ENCODE results near the gene RGS12. TPM values are rescaled to one million over a fixed set of nuclear protein-coding genes. Genes with fewer than 3 reads are reported as not detected.
A peak's percentile ranks its signal among the peaks of the same experiment; 100 is the strongest.

Gene RGS12
- total and polyA plus RNA-seq, 5 experiments from 2014 or later = 1.2 to 2.6 (median 2.0) TPM

GRCh38 chr4:3305610-3306371 is 13.0 kb downstream of the RGS12 start:
- H3K27ac Mint-ChIP-seq = peak overlapping the region in 8 of 10 donors; percentile 19 to 90 (median 71)
- peak overlapping the region in 5 of 10 donors; percentile 3 to 60 (median 47) for H3K4me3 Mint-ChIP-seq
- H3K4me1 Mint-ChIP-seq = peaks cover 30 to 55% (median 54%) of the 10 kb centered on the region in 4 donors
- H3K9me3 Mint-ChIP-seq = no peaks in the 10 kb centered on the region
- POLR2A ChIA-PET = no interaction called here
- ATAC-seq (no peak), DNase-seq (peak in 2 of 10 donors; percentile 9 to 42)
- H3K36me3 Mint-ChIP-seq = no peaks in the 10 kb centered on the region
- peaks cover 0 to 41% (median 2%) of the 10 kb centered on the region in 5 donors for H3K27me3 Mint-ChIP-seq

- H3K36me3 Mint-ChIP-seq = no peaks in the 10 kb centered on the region
- H3K27ac Mint-ChIP-seq = peak overlapping the region in 1 of 10 donors; percentile 63
- H3K9me3 Mint-ChIP-seq = no peaks in the 10 kb centered on the region
- DNase-seq (no peak), ATAC-seq (no peak)
- H3K4me3 Mint-ChIP-seq = no peak overlapping the region
- H3K27me3 Mint-ChIP-seq = peaks cover 0 to 41% (median 2%) of the 10 kb centered on the region in 5 donors
- peaks cover 29 to 53% (median 51%) of the 10 kb centered on the region in 4 donors for H3K4me1 Mint-ChIP-seq
- POLR2A ChIA-PET = no interaction called here
Observed at GRCh38 chr4:3306450-3306849, 13.6 kb downstream of the RGS12 start.

GRCh38 chr4:3307060-3307459 is 14.2 kb downstream of the RGS12 start:
- Mint-ChIP-seq H3K36me3 (no peaks in the 10 kb centered on the region), H3K4me1 (peaks cover 25 to 50% (median 45%) of the 10 kb centered on the region in 4 donors), H3K9me3 (no peaks in the 10 kb centered on the region), H3K4me3 (no peak overlapping the region), H3K27me3 (peaks cover 0 to 41% (median 2%) of the 10 kb centered on the region in 5 donors), H3K27ac (no peak overlapping the region)
- DNase-seq (no peak), ATAC-seq (no peak)
- POLR2A ChIA-PET = no interaction called here

DNA sequence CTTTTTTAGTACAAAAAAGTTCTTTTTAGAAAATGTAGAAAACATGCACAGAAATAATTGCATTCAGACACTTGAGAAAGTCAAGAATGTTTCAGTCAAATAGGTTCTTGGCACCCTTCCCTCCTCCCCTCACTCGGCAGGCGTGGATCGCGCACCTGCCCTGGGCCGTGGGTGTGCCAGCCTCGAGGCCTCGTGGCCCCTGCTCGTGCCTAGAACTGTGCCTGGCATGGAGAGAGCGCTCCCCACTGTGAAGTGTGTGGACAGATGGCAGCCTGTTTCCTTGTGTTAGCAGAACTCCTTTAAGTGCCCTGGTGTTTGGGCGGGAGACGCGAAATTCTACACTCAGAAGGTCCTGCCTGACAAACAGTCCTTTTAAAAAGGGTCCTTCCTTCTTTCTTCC is 14.7 kb downstream of the RGS12 start:
- H3K9me3 Mint-ChIP-seq = no peaks in the 10 kb centered on the region
- no peaks in the 10 kb centered on the region for H3K36me3 Mint-ChIP-seq
- peak overlapping the region in 1 of 10 donors; percentile 20 for H3K27ac Mint-ChIP-seq
- peaks cover 23 to 45% (median 41%) of the 10 kb centered on the region in 4 donors for H3K4me1 Mint-ChIP-seq
- H3K27me3 Mint-ChIP-seq = peaks cover 0 to 41% (median 2%) of the 10 kb centered on the region in 5 donors
- H3K4me3 Mint-ChIP-seq = no peak overlapping the region
- no peak for ATAC-seq
- POLR2A ChIA-PET = no interaction called here
- DNase-seq = no peak

DNA sequence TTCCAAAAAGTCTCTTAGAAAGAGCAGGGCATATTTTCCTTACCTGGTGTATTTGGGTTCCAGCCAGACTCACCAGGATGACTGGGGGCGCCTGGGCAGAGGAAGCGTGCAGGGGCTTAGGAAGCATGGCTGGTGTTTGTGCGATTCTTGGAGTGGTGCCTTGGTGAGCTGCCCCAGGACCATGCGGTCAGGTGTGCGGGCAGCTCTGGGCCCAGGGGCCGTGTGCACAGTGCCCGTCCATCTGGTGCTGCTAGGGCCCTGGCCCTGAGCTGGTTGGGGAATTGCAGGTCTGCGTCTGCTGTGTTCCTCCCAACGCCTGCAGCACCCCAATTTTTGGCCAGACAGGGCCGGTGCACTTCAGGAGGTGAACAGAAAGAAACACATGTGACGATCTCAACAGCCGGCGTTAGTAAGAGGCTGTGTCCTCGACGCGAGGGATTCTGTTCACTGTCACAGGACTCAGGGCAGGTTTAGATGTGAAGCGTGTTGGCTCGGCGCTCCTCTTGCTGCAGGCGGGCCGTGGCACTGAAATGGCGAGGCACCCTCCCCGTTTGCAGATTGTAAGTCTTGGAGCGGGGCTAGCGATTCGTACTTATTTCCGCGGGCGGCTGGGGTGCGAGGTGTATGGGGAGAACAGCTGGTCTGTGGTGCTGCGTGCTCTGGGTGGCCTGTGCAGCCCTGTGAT is 15.2 kb downstream of the RGS12 start:
- peak overlapping the region in 1 of 10 donors; percentile 14 for H3K27ac Mint-ChIP-seq
- DNase-seq = no peak
- no peak for ATAC-seq
- peaks cover 0 to 41% (median 2%) of the 10 kb centered on the region in 5 donors for H3K27me3 Mint-ChIP-seq
- H3K36me3 Mint-ChIP-seq = no peaks in the 10 kb centered on the region
- H3K4me3 Mint-ChIP-seq = no peak overlapping the region
- POLR2A ChIA-PET = no interaction called here
- peaks cover 18 to 40% (median 36%) of the 10 kb centered on the region in 4 donors for H3K4me1 Mint-ChIP-seq
- H3K9me3 Mint-ChIP-seq = no peaks in the 10 kb centered on the region

DNA sequence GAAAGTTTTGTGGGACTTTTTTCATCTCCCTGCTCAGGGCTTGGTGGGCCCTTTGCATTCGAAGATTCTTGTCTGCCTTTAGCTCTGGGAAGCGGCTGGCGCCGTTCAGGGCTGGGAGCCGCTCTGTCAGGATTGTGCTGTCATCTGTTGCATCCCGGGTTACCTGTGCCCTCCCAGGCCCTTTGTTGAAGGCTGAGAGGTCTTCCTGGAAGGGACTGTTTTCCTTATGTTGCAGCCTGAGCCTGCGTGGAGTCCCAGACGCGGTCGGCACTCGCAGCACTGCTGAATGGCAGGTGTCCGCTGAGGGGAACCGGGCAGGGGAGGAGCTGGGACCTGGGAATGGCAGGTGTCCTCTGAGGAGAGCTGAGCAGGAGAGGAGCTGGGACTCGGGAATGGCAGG is 15.9 kb downstream of the RGS12 start:
- peaks cover 0 to 41% (median 2%) of the 10 kb centered on the region in 5 donors for H3K27me3 Mint-ChIP-seq
- H3K36me3 Mint-ChIP-seq = no peaks in the 10 kb centered on the region
- H3K4me3 Mint-ChIP-seq = no peak overlapping the region
- DNase-seq (no peak), ATAC-seq (no peak)
- H3K27ac Mint-ChIP-seq = no peak overlapping the region
- POLR2A ChIA-PET = no interaction called here
- peaks cover 14 to 33% (median 29%) of the 10 kb centered on the region in 4 donors for H3K4me1 Mint-ChIP-seq
- H3K9me3 Mint-ChIP-seq = no peaks in the 10 kb centered on the region

DNA sequence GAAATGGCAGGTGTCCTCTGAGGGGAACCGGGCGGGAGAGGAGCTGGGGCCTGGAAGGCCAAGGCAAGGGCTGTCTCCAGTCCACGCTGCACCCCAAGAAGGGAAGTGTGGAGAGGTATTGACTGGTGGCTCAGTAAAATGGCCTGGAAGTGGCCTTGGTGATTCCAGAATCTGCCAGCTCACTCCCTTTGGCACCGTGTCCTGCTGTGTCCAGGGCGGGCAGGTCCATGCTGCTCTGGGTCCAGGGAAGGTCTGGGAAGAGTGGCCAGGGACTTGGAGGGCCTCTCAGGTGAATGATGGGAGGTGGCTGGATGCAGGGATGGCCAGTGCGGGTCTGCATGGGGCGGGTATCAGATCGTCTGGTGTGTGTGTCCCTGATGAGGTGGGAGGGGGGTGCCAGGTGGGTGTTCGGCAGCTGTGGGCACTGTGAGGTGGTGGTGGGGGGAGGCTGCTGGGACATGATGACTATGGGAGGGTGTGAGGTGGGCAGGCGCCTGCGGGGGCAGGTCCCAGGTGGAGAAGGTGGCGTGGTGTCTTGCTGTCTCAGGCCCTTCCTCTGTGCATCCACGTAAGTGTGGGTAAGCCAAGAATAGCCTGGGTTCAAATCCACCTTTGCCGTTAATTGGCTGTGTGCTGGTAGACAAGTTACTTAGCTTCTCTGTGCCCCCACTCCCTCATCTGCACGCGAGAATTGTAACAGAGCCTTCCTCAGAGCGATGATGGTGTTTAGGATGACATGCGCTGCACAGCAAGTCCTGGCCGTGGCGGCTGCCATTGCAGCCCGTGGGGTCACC is 17.7 kb downstream of the RGS12 start:
- no peaks in the 10 kb centered on the region for H3K36me3 Mint-ChIP-seq
- POLR2A ChIA-PET = no interaction called here
- no peaks in the 10 kb centered on the region for H3K9me3 Mint-ChIP-seq
- ATAC-seq (no peak), DNase-seq (peak in 1 of 10 donors; percentile 59)
- peak overlapping the region in 1 of 10 donors; percentile 22 for H3K27ac Mint-ChIP-seq
- H3K4me1 Mint-ChIP-seq = peaks cover 9 to 20% (median 14%) of the 10 kb centered on the region in 4 donors
- H3K27me3 Mint-ChIP-seq = peaks cover 0 to 28% (median 2%) of the 10 kb centered on the region in 5 donors
- no peak overlapping the region for H3K4me3 Mint-ChIP-seq

DNA sequence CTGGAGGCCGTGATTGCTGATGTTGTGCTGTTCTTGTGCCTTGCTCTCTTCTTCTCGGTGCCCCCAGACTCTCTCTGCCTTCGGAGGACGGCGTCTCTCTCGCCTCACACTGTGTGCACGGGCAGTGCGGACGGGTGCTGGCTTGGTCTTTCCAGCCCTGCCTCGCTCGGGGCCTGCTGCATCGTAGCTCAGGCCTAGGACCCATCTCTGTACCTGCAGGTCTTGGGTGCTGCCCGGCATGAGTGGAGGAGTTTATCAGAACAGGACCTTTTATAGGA is 18.2 kb downstream of the RGS12 start:
- Mint-ChIP-seq H3K4me3 (no peak overlapping the region), H3K4me1 (peaks cover 4 to 15% (median 10%) of the 10 kb centered on the region in 4 donors), H3K9me3 (no peaks in the 10 kb centered on the region), H3K27me3 (peaks cover 0 to 23% (median 1%) of the 10 kb centered on the region in 5 donors), H3K36me3 (no peaks in the 10 kb centered on the region), H3K27ac (no peak overlapping the region)
- DNase-seq (peak in 1 of 10 donors; percentile 58), ATAC-seq (no peak)
- POLR2A ChIA-PET = no interaction called here

GRCh38 chr4:3311489-3312171 is 18.8 kb downstream of the RGS12 start:
- H3K27me3 Mint-ChIP-seq = peaks cover 0 to 18% (median 0%) of the 10 kb centered on the region in 5 donors
- no peaks in the 10 kb centered on the region for H3K9me3 Mint-ChIP-seq
- POLR2A ChIA-PET = no interaction called here
- peaks cover 0 to 4% (median 0%) of the 10 kb centered on the region in 3 donors for H3K36me3 Mint-ChIP-seq
- no peak for ATAC-seq
- peaks cover 0 to 9% (median 8%) of the 10 kb centered on the region in 4 donors for H3K4me1 Mint-ChIP-seq
- no peak overlapping the region for H3K4me3 Mint-ChIP-seq
- DNase-seq = no peak
- H3K27ac Mint-ChIP-seq = peak overlapping the region in 2 of 10 donors; percentile 2 to 11

DNA sequence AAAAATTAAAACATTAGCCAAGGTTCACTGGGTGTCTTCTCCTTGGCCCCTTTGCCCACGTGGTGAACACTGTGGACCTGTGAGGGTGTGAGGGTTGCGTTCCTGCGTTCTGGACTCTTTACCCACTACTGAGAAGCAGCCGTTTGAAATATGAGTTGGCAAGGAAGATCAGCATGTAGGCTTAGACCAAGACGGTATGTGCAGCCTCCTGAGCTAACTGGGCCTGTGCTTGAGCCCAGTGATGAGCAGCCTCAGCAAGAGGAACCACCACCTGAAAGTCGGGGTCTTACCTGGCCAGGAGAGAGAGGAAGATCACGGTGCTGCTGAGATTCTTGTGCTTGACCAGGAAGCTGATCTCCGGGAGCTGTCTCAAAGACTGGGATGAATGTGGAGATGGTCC is 19.5 kb downstream of the RGS12 start:
- H3K27ac Mint-ChIP-seq = peak overlapping the region in 1 of 10 donors; percentile 20
- DNase-seq = no peak
- no peaks in the 10 kb centered on the region for H3K9me3 Mint-ChIP-seq
- H3K4me1 Mint-ChIP-seq = peaks cover 0 to 9% (median 8%) of the 10 kb centered on the region in 4 donors
- peaks cover 0 to 5% (median 0%) of the 10 kb centered on the region in 3 donors for H3K36me3 Mint-ChIP-seq
- no peak for ATAC-seq
- POLR2A ChIA-PET = no interaction called here
- peaks cover 0 to 12% (median 0%) of the 10 kb centered on the region in 5 donors for H3K27me3 Mint-ChIP-seq
- no peak overlapping the region for H3K4me3 Mint-ChIP-seq

- H3K36me3 Mint-ChIP-seq = peaks cover 0 to 5% (median 0%) of the 10 kb centered on the region in 3 donors
- H3K9me3 Mint-ChIP-seq = no peaks in the 10 kb centered on the region
- H3K27me3 Mint-ChIP-seq = peaks cover 0 to 6% (median 0%) of the 10 kb centered on the region in 5 donors
- ATAC-seq = no peak
- peak overlapping the region in 1 of 10 donors; percentile 29 for H3K27ac Mint-ChIP-seq
- H3K4me1 Mint-ChIP-seq = peaks cover 0 to 8% (median 7%) of the 10 kb centered on the region in 4 donors
- DNase-seq = no peak
- no peak overlapping the region for H3K4me3 Mint-ChIP-seq
- POLR2A ChIA-PET = no interaction called here
Observed at GRCh38 chr4:3313139-3313538, 20.3 kb downstream of the RGS12 start.

- Mint-ChIP-seq H3K9me3 (no peaks in the 10 kb centered on the region), H3K27ac (peak overlapping the region in 1 of 10 donors; percentile 29), H3K4me1 (peaks cover 0 to 8% (median 6%) of the 10 kb centered on the region in 4 donors), H3K27me3 (peaks cover 0 to 2% (median 0%) of the 10 kb centered on the region in 5 donors), H3K4me3 (no peak overlapping the region), H3K36me3 (peaks cover 0 to 5% (median 0%) of the 10 kb centered on the region in 3 donors)
- no peak for DNase-seq
- ATAC-seq = no peak
- POLR2A ChIA-PET = no interaction called here
Observed at GRCh38 chr4:3313556-3314228, 20.9 kb downstream of the RGS12 start.
